ENCODE measurements around the gene FLAD1.

Gene FLAD1

DNA sequence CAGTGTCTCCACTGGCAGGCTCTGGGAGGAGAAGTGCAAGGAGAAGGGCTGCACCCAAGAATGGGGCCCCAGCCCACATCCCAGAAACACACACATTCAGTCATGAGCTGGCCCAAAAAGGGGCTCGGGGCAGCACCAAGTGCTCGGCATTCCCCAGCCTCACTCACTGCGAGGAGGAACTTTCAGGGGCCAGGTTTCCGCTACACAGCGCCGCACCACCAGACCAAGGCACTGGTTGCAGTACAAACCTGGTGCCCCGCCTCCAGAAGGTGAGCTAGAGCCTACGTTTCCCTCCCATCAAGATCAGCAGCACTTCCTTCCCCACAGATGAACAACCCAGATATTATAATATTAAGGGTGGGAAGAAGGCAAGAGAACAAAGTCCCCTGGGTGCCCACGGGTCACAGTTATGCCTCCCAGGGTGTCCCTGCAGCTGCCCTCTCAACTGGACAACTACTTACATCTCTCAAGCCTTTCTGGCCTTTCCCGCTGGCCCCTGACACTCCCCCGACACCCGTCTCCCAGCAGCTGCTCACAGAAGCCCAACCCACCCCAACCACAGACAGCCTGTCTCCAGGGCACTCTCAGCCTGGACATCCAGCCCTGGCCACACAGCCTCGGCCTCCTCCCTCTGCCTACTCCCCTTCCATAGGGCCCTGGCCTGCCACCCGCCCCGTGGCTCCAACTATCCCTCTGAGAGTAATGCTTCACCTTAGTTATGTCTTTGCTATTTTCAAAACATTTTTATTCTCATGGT lies 31.1 kb upstream of the FLAD1 start:
- no peak for DNase-seq (ENCODE audit: low read depth, low spot score)

DNA sequence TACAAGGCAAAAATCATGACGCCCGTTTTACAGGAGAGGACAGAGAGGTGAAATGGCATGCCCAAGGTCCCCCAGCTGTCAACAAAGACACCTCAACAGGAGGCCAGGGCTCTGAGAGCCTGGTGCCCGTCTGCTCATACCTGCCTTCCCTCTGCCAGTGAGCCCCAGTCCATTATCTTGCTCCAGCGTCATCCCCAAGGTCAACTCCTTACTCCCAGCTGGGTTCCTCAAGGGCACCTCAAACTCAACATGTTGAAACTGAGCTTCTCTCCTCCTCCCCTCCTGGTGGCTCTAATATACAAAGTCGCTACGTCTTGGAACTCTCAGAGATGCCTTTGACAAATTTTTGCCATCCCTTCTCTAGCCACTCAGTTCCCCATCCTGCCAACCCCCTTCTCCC lies 30.5 kb upstream of the FLAD1 start:
- DNase-seq (ENCODE audit: low read depth, low spot score), result no peak

DNA sequence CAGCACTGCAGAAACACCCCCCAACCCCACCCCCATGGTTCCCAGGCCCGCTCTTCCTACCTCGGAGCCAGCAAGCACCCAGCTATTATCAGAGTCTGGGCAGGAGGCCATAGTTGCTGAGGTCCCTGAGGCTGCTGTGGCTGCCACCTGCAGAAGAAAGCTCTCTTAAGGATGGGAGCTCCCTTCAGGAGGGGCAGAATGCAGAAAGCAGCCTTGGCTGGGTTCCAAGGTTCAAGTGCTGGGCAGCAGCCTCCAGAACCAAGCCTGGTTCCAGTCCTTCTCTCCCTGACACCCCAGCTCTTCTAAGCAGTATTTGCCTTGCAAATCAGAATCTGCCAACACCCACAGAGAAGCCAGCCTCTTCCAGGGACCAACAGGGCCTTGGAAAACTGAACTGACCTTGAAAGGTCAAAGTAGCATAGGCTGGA lies 29.5 kb upstream of the FLAD1 start:
- no peak for DNase-seq (ENCODE audit: low read depth, low spot score)

DNA sequence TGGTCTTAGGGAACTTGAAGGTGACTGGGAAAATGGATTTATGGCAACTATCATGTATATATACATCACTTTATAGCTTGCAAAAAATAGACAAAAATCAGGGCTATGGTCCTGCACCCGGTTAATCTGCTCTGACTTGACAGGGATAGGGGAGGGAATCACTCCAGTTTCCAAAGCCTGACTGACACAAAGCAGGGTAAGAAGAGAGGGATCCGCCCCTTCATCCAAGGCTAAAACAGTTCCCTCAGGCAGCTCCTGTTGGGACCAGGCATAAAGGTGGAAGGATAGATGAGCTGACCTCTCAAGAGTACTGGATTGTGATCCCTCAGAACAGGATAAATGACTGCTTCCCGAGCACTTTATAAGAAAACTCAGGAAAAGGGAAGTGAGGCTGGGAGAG lies 28.6 kb upstream of the FLAD1 start:
- DNase-seq (ENCODE audit: low read depth, low spot score), result no peak

DNA sequence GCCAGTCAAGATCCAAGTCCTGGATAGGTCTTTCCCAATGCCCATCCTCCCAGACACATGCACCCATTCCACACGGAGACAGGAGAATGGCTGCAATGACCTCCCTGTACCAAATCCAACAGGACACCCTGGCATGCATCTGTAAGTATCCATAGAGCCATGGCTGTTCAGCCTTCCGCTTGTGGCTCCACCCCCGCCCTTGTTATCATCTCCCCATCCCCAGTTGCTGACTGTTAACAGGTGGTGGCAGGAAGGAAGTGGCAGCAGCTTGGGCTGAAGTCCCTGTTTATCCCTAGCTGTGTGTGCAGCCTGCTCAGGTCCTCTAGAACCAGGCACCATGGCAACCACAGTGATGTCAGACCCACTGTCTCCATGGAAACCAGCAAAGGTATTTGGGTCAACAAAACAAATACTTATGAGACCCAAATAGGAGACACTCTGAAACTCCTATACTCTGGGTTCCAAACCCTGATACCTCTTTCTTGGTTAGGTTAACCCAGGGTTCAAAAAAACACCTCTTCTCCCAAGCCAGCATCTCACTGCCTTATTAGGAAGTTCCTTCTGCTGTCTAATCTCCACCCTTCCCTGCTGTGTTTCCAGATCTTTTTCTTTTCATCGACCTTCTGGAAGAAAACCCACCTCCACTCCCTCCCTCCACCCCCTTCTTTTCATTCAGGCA lies 28.0 kb upstream of the FLAD1 start:
- DNase-seq (ENCODE audit: low read depth, low spot score), result no peak

DNA sequence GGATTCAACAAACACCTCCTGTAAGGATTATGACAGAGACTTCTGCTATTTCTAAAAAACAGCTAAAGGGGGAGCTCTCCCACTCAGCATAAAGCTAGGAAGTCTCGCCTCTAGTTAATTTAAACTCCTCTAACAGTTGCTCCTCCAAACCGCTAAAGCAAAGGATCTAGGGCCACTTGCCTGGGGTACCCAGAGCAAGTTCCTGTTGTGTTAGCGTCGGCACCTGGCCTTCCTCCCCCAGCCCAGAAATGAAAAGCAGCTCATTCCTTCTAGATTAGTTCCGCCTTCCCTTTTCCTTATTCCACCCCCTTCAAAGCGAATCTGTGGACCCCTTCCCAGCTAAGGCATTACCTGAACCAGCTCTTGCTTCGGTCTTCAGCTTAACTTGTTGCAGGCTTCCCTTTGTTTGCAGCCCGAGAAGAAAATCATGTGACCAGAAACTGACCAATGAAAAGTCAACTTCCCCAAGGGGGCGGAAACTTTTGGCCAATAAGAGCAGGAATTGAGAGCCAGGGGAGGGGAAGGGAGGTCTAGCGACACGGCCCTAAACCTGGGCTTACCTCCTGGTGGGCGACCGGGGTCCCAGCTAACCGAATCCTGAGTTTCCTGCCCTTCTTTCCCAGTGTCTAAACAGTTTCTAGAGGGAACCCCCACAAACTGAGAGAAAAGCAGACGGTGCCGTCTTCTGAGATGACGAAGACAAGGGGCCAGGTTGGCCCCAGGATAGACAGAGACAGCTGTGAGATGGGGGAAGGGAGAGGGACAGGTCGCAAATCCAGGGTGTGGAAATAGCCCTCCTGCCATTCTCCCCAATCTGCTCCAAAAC lies 27.2 kb upstream of the FLAD1 start, which contains the start of gene PBXIP1:
TSS of gene PBXIP1 (minus strand) at position 382 of the 826 bp plus-strand sequence. CDS start 2,378 bp downstream, outside the sequence.
- no peak for DNase-seq (ENCODE audit: low read depth, low spot score)

DNA sequence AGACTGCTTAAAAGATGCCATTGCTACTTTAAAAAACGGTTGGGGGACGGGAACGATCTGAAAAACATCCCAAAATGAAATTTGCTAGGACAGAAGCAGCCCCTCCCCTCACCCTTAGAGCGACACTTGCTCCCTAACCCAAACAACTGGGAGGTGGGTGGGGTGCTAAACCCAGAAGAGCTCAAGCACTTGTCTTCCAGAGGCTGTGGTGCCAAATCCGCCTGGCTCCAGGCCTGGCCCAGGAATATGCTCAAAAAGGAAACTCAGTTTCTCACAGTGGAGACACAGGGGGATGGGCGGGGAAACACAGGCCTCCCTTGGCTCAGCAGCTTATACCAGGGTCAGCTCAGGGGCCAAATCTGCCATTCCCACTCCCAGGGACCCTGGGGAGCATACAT lies 26.6 kb upstream of the FLAD1 start:
- DNase-seq (ENCODE audit: low read depth, low spot score), result no peak

DNA sequence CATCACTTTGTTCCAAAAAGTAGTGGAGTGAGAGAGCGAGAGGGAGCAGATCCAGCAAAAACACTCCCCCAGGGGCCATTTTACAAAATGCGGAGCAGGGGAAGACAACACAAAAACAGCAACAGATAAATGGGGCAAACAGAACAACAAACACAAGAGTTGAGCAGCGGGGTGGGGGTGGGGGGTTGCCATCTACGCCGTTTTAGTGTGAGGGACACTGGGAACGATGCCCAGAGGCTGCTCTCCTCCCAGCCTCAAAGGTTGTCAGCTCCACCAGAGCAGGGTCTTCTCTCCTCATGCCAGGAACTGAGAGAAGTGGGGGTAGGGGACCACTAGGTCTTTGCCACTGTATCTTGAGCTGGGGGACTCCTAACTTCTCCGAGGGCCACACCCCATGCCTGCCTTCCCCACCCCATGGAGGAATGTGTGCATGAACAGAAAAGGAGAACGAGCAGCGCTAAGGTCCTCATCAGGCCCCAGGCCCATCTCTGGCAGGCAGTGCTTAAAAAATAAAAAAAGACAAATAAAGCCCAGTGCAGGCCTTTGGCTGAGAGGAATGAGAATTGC lies 26.0 kb upstream of the FLAD1 start:
- DNase-seq (ENCODE audit: low read depth, low spot score), result no peak

DNA sequence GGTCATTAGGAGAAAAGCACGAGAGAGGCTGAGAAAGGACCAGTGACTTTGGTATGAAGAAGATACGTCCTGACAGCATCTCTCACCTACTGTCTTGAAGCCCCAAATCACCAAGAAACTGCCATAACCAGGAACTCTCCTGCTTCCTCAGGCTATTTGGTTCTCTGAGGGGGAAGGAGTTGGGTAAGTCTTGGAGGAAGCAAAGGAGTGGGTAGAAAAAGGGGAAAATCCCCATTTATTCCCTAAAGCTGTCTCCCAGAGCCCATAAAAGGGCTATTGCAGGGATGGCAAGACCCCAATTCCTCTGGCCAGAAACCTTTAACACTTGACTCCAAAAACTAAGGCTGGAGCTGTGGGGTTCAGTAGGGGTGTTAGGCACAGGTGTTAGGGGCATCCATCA lies 25.1 kb upstream of the FLAD1 start:
- no peak for DNase-seq (ENCODE audit: low read depth, low spot score)

DNA sequence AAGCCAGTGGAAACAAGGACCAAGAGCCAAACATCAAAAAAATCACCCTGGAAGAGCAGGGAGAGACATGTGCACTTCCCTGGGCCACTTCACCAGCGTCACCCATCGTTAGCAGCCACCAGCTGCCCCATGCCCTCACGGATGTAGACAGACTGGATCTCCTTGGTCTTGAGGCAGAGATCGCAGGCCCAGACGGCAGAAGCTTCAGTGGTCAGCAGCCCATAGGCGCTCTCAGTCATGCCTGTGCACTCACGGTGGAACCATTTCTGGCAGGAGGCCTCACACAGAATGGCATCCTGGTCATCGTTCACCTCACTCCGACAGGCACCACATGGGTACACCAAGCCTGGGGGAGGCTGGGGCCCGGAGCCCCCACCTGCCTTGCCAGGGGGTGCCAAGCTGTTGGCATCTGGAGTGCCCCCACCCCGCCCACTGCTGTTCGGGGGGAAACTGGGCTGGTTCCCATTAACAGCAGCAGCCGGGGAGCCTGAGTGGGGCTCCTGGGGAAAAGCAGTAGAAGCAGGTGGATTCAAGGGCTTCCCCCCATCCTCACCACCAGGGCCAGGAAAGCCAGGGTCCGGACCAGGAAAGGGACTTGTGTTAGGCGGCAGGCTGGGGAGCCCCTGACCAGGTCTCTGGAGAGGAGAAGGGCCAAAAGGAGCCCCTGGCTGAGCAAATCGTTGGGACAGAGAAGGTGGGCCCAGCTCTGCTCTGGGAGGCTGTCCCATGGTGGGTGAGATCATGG lies 24.3 kb upstream of the FLAD1 start:
- DNase-seq (ENCODE audit: low read depth, low spot score), result no peak

DNA sequence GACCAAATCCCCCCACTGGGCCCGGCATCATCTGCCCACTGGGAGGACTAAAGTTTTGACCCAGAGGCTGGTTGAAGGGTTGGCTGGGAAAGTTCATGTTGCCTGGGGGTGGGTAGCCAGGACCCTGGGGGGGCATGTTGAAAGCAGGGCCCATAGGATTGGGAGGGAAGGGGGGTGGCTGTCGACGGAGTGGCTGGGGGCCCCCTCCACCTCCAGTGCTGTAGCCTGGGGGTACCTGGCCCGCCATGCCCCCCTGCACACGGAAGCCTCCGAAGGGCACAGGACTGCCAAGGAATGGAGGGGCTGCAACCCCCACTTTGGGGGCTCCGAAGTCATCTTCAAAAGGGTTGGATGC lies 23.7 kb upstream of the FLAD1 start:
- DNase-seq (ENCODE audit: low read depth, low spot score), result no peak

DNA sequence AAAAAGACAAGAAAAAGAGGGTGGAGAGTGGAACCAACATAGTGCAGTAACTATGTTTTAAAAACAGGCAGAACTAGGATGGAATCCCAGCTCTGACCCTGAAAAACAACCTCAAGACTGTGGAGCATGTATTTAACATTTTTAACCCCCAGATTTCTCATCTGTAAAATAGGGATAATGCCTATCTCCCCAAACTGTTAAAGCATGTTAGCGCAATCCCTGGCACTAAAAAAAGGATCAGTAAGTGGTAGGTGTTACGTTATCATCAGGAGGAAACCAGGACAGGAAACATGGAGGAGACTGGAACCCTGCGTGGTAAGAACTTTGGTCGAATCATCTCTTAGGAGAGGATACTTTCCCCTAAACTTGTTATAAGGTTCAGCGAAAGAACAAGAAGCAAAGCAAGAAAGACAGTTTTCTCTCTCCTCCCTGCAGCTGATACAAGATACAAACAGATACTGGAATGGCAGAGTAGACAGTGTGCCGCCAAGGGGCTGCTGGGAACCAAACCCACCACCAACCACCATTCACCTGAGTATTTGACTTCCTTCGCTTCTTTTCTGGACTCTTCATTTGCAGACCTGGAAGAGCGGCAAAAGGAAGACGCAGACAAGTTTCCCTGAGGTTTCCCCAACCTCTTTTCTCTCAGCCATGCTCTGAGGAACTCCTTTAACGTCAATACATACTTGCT lies 22.6 kb upstream of the FLAD1 start:
- no peak for DNase-seq (ENCODE audit: low read depth, low spot score)

DNA sequence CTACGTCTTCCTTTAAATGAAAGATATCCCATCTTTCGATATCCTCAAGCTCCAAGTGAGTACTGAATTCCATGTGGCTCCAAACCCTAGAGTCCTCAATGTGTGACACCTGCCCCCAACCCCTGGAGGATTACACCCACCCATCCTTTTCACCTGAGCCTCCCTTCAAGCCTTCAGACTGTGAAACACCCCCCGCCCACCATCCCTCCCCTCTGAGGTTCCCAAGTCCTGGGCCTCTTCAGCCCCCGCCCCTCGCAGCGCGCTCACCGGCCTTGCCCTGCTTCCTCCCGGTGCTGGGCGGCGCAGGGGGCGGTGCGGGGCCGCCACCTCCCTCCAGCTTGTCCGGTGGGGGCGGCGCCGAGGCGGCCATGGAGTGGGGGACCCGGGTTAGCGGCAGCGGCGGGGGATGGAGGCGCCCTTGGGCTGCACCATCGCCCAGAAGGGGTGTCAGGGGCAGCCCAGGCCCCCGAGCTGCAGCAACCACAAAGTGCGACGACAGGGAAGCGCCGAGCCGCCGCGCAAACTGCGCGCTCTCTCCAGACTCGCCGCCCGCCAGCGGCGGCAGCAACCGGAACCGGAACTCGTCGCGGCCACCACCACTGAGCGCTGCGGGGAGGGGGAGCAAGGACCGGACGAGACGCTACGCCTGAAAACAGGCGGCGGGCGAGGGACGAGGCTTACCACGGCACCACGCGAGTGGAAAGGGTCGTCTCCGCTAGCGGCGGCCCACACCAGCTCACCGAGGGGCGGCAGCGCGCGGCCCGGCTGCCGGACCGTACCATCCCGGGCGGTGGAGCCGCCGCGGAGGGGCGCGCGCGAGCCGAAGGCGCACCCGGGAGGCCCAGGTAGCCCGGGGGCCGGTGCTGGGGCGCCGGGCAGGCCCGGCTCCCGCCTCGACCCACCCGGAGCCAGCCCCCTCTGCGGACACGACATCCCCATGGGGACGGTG lies 21.7 kb upstream of the FLAD1 start, which contains the start of gene PYGO2:
TSS of gene PYGO2 (minus strand) at position 576 of the 949 bp plus-strand sequence. CDS start at position 370, 206 bp downstream.
- DNase-seq (ENCODE audit: low read depth, low spot score), result no peak

DNA sequence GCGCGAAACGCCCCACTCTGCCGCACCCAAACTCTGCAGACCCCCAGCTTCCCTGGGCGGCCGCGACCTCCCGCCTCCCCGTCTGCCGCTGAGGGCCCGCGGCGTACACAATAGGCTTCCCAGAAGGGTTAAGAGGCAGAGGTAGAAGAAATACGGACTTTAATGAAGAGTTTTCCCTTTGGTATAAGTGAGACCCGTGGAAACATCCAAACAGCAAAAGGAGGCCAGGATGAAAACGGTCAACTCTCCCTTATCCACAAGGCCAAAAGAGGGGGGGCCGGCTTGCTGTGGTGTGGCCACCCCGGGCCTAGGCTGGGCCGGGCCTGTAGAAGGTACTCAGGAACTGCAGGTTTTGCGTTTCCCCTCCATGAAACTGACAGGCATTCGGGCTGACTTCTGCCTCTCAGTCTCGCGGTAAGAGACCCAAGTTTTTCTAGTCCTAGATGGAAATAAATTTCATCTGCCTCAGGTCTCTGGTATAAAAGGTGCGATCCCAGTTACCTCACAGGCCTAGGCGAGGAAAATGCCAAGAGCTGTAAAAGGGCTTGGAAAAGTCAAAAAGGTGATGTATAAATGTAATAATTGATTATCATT lies 20.9 kb upstream of the FLAD1 start:
- no peak for DNase-seq (ENCODE audit: low read depth, low spot score)

DNA sequence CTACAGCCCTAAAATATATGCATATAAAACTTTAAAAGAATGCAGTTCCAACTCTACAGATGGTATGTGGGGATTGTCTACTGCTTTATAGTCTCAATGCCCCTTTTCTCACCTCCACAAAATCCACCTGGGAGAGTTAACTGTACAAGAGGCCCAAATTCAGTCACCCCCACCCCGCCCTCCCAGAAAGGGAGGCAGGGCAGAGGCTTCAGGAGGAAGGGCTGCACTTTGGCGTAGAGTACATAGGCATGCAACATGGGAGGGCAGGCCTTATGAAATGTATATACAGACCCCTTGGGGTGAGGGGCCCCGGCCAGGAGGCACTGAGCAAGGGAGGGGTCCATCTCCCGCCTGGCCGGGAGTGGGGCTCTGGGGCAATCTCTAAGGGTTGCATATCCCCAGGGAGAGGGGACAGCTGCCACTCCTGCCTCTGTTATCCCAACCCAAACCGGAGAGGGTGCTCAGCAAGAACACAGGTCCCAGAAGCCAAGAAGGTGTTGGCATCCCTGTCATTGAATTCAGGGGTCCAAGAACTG lies 20.3 kb upstream of the FLAD1 start:
- DNase-seq (ENCODE audit: low read depth, low spot score), result no peak

DNA sequence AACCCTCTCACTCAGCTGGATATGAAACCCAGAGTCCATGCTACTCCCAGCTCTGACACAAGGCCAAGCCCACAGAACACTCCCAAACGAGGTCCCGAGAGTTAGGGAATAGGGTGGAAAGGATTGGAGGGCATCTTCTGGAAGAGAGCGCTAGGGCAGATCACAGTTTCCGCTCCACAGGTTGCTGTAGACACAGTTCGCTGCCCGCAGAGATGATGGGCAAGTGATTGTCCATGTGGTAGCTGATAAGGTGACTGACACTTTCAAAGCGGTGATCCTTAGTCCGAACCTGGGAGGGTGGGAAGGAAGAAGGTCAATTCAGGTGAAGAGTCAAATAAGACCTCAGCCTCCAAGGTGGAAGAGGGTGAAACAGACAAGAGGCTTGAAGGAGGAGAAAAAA lies 19.5 kb upstream of the FLAD1 start:
- DNase-seq (ENCODE audit: low read depth, low spot score), result no peak

DNA sequence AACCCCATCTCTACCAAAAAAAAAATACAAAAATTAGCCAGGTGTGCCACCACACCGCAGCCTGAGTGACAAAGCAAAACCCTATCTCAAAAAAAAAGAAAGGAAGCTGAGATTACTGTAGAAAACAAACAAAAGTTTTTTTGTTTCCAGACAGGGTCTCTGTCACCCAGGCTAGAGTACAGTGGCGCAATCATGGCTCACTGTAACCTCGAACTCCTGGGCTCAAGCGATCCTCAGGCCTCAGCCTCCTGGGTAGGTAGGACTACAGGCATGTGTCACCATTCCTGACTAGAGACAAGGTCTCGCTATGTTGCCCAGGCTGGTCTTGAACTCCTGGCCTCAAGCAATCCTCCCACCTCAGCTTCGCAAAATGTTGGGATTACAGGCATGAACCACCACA lies 18.8 kb upstream of the FLAD1 start:
- DNase-seq (ENCODE audit: low read depth, low spot score), result no peak

DNA sequence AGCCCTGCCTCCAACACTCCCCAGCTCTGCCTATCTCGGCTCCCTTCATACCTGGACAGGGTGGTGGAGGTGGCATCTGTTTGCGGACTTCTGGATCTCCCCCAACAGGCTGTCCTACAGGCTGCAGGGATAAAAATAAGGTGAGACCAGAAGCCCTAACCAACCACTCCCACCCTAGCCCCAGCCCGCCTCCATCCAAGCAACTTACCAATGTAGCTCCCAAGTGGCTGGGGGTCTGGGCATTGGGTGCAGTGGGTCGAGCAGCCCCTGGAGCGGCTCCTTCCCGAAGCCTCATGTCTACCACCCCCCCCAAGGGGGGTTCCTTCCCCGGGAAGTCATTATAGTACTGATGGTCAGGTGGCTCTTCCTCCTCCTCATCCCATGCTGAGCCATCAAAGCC lies 17.0 kb upstream of the FLAD1 start:
- DNase-seq (ENCODE audit: low read depth, low spot score), result no peak

Data from iPS DF 19.7 (cell line).